Cardiac fibroblast (primary cell): Measurements from ENCODE around the gene EXOC6B.
A peak's percentile ranks its signal among the peaks of the same experiment; 100 is the strongest.

Experiments
- DNase-seq, 2 donors: peaks; one replicate each; pipeline versions ENCODE4 v3.0.0 to v3.0.0-alpha.2; 2010; ENCODE audit warnings: low read depth in 2 of 2
- H3K4me3 ChIP-seq, 2 donors: replicated peaks in 1 of 2; 1 replicate in 1 of 2; 2 replicates in 1 of 2; pipeline ENCODE4 v1.5.1; 2011; ENCODE audit warnings: low read depth in 2 of 2, low read length in 2 of 2, mild to moderate bottlenecking in 2 of 2, moderate library complexity in 1 of 2
- TF ChIP-seq, protein P1 (sequence below): IDR thresholded peaks from one replicate; pipeline ENCODE4 v1.5.1; 2011; ENCODE audit warnings: low read depth, mild to moderate bottlenecking, low read length, inconsistent platforms

EXOC6B gene

GRCh38 chr2:72154386-72154975, 671.4 kb downstream of the EXOC6B start:
- TF ChIP-seq, protein P1, sequence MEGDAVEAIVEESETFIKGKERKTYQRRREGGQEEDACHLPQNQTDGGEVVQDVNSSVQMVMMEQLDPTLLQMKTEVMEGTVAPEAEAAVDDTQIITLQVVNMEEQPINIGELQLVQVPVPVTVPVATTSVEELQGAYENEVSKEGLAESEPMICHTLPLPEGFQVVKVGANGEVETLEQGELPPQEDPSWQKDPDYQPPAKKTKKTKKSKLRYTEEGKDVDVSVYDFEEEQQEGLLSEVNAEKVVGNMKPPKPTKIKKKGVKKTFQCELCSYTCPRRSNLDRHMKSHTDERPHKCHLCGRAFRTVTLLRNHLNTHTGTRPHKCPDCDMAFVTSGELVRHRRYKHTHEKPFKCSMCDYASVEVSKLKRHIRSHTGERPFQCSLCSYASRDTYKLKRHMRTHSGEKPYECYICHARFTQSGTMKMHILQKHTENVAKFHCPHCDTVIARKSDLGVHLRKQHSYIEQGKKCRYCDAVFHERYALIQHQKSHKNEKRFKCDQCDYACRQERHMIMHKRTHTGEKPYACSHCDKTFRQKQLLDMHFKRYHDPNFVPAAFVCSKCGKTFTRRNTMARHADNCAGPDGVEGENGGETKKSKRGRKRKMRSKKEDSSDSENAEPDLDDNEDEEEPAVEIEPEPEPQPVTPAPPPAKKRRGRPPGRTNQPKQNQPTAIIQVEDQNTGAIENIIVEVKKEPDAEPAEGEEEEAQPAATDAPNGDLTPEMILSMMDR: no peak
- H3K4me3 ChIP-seq: no peak overlapping the region
- DNase-seq: no peak

GRCh38 chr2:72153924-72154323, 671.9 kb downstream of the EXOC6B start:
- DNase-seq: no peak
- TF ChIP-seq, protein P1: no peak
- H3K4me3 ChIP-seq: no peak overlapping the region

- H3K4me3 ChIP-seq: no peak overlapping the region
- TF ChIP-seq, protein P1: no peak
- no peak for DNase-seq
These were observed 672.6 kb downstream of the EXOC6B start for GRCh38 chr2:72153026-72153791.

DNA sequence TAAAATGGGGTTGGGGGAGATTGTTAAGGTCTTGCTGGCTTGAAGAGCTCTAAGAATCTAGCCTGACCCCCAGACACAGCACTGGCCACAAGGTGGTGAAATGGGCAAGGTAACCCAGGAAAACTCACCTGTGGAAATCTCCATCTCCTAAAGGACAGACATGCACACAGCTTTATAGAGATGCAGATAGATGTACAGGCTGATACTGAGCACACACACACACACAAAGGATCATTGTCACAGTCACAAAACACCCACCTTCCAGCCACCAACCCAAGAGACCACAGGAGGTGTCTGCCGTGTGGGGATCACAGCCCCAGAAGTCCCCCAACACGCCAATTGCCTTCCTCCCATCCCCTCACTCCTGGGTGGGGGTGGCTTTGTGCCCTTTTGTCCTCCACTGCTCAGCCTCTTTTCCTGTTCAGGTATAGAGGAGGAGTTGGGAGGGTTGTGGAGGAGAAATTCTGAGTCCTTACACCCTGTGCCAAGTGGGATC, 674.9 kb downstream of the EXOC6B start:
- H3K4me3 ChIP-seq: no peak overlapping the region
- DNase-seq: no peak
- TF ChIP-seq, protein P1: no peak

- peak; percentile 80 to 82 for DNase-seq
- peak overlapping the region; percentile 11 to 28 for H3K4me3 ChIP-seq
- TF ChIP-seq, protein P1: peak; percentile 76
These were observed 675.5 kb downstream of the EXOC6B start for GRCh38 chr2:72150157-72150860.

- peak in 1 of 2 donors; percentile 14 for DNase-seq
- peak overlapping the region; percentile 28 to 46 for H3K4me3 ChIP-seq
These were observed 676.2 kb downstream of the EXOC6B start for GRCh38 chr2:72149556-72150156.

More at GRCh38 chr2:72149556-72150156, 676.2 kb downstream of the EXOC6B start:
- TF ChIP-seq, protein P1: no peak
